Measurements from ENCODE around the gene TOMM40. TPM values are rescaled to one million over a fixed set of nuclear protein-coding genes. Genes with fewer than 3 reads are reported as not detected.
A peak's percentile ranks its signal among the peaks of the same experiment; 100 is the strongest.

Gene TOMM40
- total and polyA plus RNA-seq, 2 of the 13 experiments (the other 11 are each of a cell fraction or from before 2014, with no cell fraction given), result 72.0 to 110 TPM

- TF ChIP-seq PRDM4 (CRISPR knock-in tag; IDR thresholded peaks at IDR 0.05; ENCODE audit: borderline replicate concordance) (no peak), MXD1 (CRISPR knock-in tag; IDR thresholded peaks at IDR 0.05) (0 out of 2 replicates have a peak, but pooled peaks have one; percentile 52), ZNF749 (CRISPR knock-in tag; IDR thresholded peaks at IDR 0.05; ENCODE audit: borderline replicate concordance) (peak; percentile 64; the same call in 1 of the 2 replicates), SIN3A (IDR thresholded peaks at IDR 0.05; ENCODE audit: borderline replicate concordance, low read depth, low read length) (peak; percentile 36; the same call in 1 of the 2 replicates), ZNF276 (CRISPR knock-in tag; IDR thresholded peaks at IDR 0.05; ENCODE audit: low read depth) (no peak), ZEB1 (IDR thresholded peaks at IDR 0.05; ENCODE audit: insufficient replicate concordance, low read depth) (no peak), DRAP1 (CRISPR knock-in tag; IDR thresholded peaks at IDR 0.05) (peak; percentile 57; the same call in 1 of the 2 replicates), CBFB (CRISPR knock-in tag; IDR thresholded peaks at IDR 0.05) (0 out of 2 replicates have a peak, but pooled peaks have one; percentile 9), CREM (IDR thresholded peaks at IDR 0.05) (peak; percentile 76), CREM (CRISPR knock-in tag; IDR thresholded peaks at IDR 0.05) (no peak), ZNF383 (CRISPR knock-in tag; IDR thresholded peaks at IDR 0.05; ENCODE audit: borderline replicate concordance) (no peak), MIER3 (CRISPR knock-in tag; IDR thresholded peaks at IDR 0.05; ENCODE audit: borderline replicate concordance) (no peak), ZNF563 (CRISPR knock-in tag; IDR thresholded peaks at IDR 0.05) (peak; percentile 88; the same call in 1 of the 2 replicates), ZNF138 (CRISPR knock-in tag; IDR thresholded peaks at IDR 0.05; ENCODE audit: low read depth) (no peak), ZNF546 (CRISPR knock-in tag; conservative IDR thresholded peaks at IDR 0.05) (no peak), SRF (IDR thresholded peaks at IDR 0.05; ENCODE audit: low read depth, low read length) (no peak), NCOA1 (CRISPR knock-in tag; IDR thresholded peaks at IDR 0.05) (no peak), HNRNPL (IDR thresholded peaks at IDR 0.05; ENCODE audit: low read depth, low read length) (0 out of 2 replicates have a peak, but pooled peaks have one; percentile 7), ZBTB8A (CRISPR knock-in tag; IDR thresholded peaks at IDR 0.05; ENCODE audit: borderline replicate concordance, low read depth) (no peak), ZNF253 (CRISPR knock-in tag; IDR thresholded peaks at IDR 0.05; ENCODE audit: borderline replicate concordance) (no peak), ARNTL (CRISPR knock-in tag; IDR thresholded peaks at IDR 0.05) (no peak), CHCHD3 (CRISPR knock-in tag; IDR thresholded peaks at IDR 0.05) (no peak), KLF11 (CRISPR knock-in tag; IDR thresholded peaks at IDR 0.05) (peak; percentile 19; the same call in 1 of the 2 replicates), ZNF607 (CRISPR knock-in tag; IDR thresholded peaks at IDR 0.05; ENCODE audit: borderline replicate concordance) (no peak), ADNP (CRISPR knock-in tag; IDR thresholded peaks at IDR 0.05) (no peak), ZNF382 (CRISPR knock-in tag; IDR thresholded peaks at IDR 0.05; ENCODE audit: borderline replicate concordance) (no peak)
Observed at GRCh38 chr19:44891016-44891882, at the start of gene TOMM40 (continued).

Measured in HepG2 (cell line).